Mucosa of descending colon (tissue), 3 donors: ENCODE data around the gene TTC8. TPM values are rescaled to one million over a fixed set of nuclear protein-coding genes. Genes with fewer than 3 reads are reported as not detected.

Experiments
- ATAC-seq: fragments of 200-7000 bp; cut with Tn5 transposase; one replicate; pipeline ENCODE4 v1.9.1; 2020; ENCODE audit warnings: mild to moderate bottlenecking, moderate library complexity
- DNase-seq, 3 donors: peaks; one replicate each; pipeline ENCODE4 v3.0.0-alpha.2; 2020
- H3K36me3 ChIP-seq: fragments of 200-600 bp; one replicate; pipeline ENCODE4 v1.8.0; 2021; ENCODE audit warnings: low read depth, mild to moderate bottlenecking
- H3K4me1 ChIP-seq: fragments of 200-600 bp; one replicate; pipeline ENCODE4 v1.8.0; 2021; ENCODE audit warnings: low read depth, mild to moderate bottlenecking
- H3K4me3 ChIP-seq: fragments of 200-600 bp; one replicate; pipeline ENCODE4 v1.8.0; 2021; ENCODE audit warnings: mild to moderate bottlenecking
- H3K9me3 ChIP-seq: fragments of 200-600 bp; one replicate; pipeline ENCODE4 v1.8.0; 2021; ENCODE audit warnings: mild to moderate bottlenecking
- CTCF ChIP-seq: fragments of 200-600 bp; IDR thresholded peaks from one replicate; pipeline ENCODE4 v1.8.0; 2022; ENCODE audit warnings: antibody characterized with exemption, mild to moderate bottlenecking
- intact Hi-C, 2 donors: fragments of 100-400 bp; cut with DNase I in 1 of 2; cut with micrococcal nuclease in 1 of 2; formaldehyde crosslinking; loops; one replicate each; pipeline versions ENCODE4 v1.11.0 to v1.11.1; 2022; cut with DNase I, micrococcal nuclease
- total RNA-seq, 3 donors: library from RNA; stranded (reverse); fragmentation: NEBNext Ultra II Directional in 2 of 3; extraction: Animal tissue kit (Norgen Biotek cat#: 25700) in 2 of 3; gene quantifications; one replicate each; pipeline versions ENCODE4 v1.2.1 to v1.2.4, GENCODE V29; 2021 to 2023
- donor health status: DM: no; HTN: no; CAD: no; lungs with moderate emphysema.
- donor health status: DM: no; HTN: no; CAD: no.
- donor health status: DM: no; HTN: yes; CAD: no.

The TTC8 gene
- total RNA-seq, 3 donors from 2014 or later: 12.5 to 20.2 (median 14.1) TPM

- intact Hi-C loops: no loop called here
- Histone ChIP-seq H3K4me1 (peaks cover 4% of the 10 kb centered on the region), H3K4me3 (no peak overlapping the region), H3K36me3 (no peaks in the 10 kb centered on the region), H3K9me3 (no peaks in the 10 kb centered on the region)
- no peak for TF ChIP-seq CTCF
- no peak for ATAC-seq
- DNase-seq: no peak
Observed at GRCh38 chr14:88825503-88825902, 1.1 kb downstream of the TTC8 start.

GRCh38 chr14:88829188-88829587 is 4.7 kb downstream of the TTC8 start:
- Histone ChIP-seq H3K9me3 (no peaks in the 10 kb centered on the region), H3K4me3 (no peak overlapping the region), H3K36me3 (no peaks in the 10 kb centered on the region), H3K4me1 (no peaks in the 10 kb centered on the region)
- no peak for DNase-seq
- intact Hi-C loops: no loop called here
- no peak for ATAC-seq
- no peak for TF ChIP-seq CTCF

GRCh38 chr14:88829685-88830302 is 5.3 kb downstream of the TTC8 start:
- Histone ChIP-seq H3K4me1 (no peaks in the 10 kb centered on the region), H3K4me3 (no peak overlapping the region), H3K9me3 (no peaks in the 10 kb centered on the region), H3K36me3 (no peaks in the 10 kb centered on the region)
- no peak for TF ChIP-seq CTCF
- ATAC-seq: no peak
- no peak for DNase-seq
- intact Hi-C loops: no loop called here

GRCh38 chr14:88831284-88831683 is 6.8 kb downstream of the TTC8 start:
- H3K9me3 ChIP-seq: no peaks in the 10 kb centered on the region
- no peak for TF ChIP-seq CTCF
- DNase-seq (no peak), ATAC-seq (no peak)
- intact Hi-C loops: no loop called here
- no peaks in the 10 kb centered on the region for H3K36me3 ChIP-seq
- no peak overlapping the region for H3K4me3 ChIP-seq
- H3K4me1 ChIP-seq: no peaks in the 10 kb centered on the region

DNA sequence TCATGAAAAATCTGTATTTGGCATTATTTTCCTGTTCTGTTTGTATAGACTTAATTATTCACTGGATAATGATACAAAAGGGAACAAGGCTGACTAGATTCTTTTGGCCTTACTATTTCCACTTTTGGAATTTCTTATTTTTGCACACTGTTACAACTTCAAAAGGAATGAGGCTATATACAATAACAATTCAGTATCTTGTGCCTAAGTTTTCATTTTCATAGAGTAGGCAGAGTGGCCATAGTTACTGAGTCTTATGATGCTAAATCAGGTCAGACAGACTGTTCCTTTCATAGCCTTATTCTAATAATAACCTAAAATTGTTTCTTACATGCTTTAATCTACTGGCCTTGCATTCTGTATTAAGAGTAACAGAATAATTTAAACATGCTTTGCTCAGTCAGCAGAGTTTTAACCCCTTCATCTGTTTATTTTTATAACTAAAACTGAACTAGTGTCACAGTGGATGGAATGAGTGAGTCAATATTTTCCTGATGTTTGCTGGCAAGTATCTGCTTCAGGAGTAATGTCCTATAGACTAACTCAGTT is 10.5 kb downstream of the TTC8 start:
- Histone ChIP-seq H3K36me3 (no peaks in the 10 kb centered on the region), H3K9me3 (no peaks in the 10 kb centered on the region), H3K4me1 (no peaks in the 10 kb centered on the region), H3K4me3 (no peak overlapping the region)
- ATAC-seq (no peak), DNase-seq (no peak)
- intact Hi-C loops: no loop called here
- no peak for TF ChIP-seq CTCF
